ENCODE results near the gene WBP1. TPM values are rescaled to one million over a fixed set of nuclear protein-coding genes. Genes with fewer than 3 reads are reported as not detected.

WBP1 gene
- polyA plus RNA-seq, 2 of the 4 experiments (the other 2 are of a cell fraction): 59.0 to 62.6 TPM

- TF ChIP-seq RFX5 (IDR thresholded peaks at IDR 0.05): no peak
- TF ChIP-seq HOXB13 (CRISPR knock-in tag; IDR thresholded peaks at IDR 0.05; ENCODE audit: low read depth): no peak
- TF ChIP-seq RARB (CRISPR knock-in tag; IDR thresholded peaks at IDR 0.05): peak; percentile 16; the same call in 1 of the 2 replicates
- TF ChIP-seq HMGXB4 (CRISPR knock-in tag; IDR thresholded peaks at IDR 0.05; ENCODE audit: borderline replicate concordance): no peak
- TF ChIP-seq CHD2 (IDR thresholded peaks at IDR 0.05; ENCODE audit: low read length, partially characterized antibody): peak; percentile 20
- no peak for TF ChIP-seq EHMT2 (IDR thresholded peaks at IDR 0.05; ENCODE audit: low read depth)
- no peak for TF ChIP-seq JUNB (IDR thresholded peaks at IDR 0.05)
- TF ChIP-seq CTCF (IDR thresholded peaks at IDR 0.05): no peak
- TF ChIP-seq CEBPB (IDR thresholded peaks at IDR 0.05): no peak; a peak in 1 of 4 replicates
- TF ChIP-seq ZFP36 (IDR thresholded peaks at IDR 0.05; ENCODE audit: borderline replicate concordance, partially characterized antibody): no peak
- TF ChIP-seq KDM1A (IDR thresholded peaks at IDR 0.05; ENCODE audit: low read depth): no peak
- TF ChIP-seq ZC3H11A (IDR thresholded peaks at IDR 0.05): no peak; the same call in 1 of the 2 replicates
- no peak for TF ChIP-seq NPAS2 (CRISPR knock-in tag; IDR thresholded peaks at IDR 0.05; ENCODE audit: borderline replicate concordance)
- TF ChIP-seq HOXA7 (CRISPR knock-in tag; IDR thresholded peaks at IDR 0.05): no peak; the same call in 1 of the 2 replicates
- TF ChIP-seq RNF2 (IDR thresholded peaks at IDR 0.05; ENCODE audit: borderline replicate concordance, low read depth): no peak
- TF ChIP-seq EP300 (IDR thresholded peaks at IDR 0.05): no peak
- no peak for TF ChIP-seq MYC (IDR thresholded peaks at IDR 0.05; ENCODE audit: borderline replicate concordance, low read length)
- peak; percentile 92 for TF ChIP-seq POLR2AphosphoS2 (conservative IDR thresholded peaks at IDR 0.05; ENCODE audit: low read length)
- peak; percentile 88 to 100 for TF ChIP-seq JUN (IDR thresholded peaks at IDR 0.05)
- TF ChIP-seq KDM5A (IDR thresholded peaks at IDR 0.05): peak; percentile 92
- TF ChIP-seq SMC3 (IDR thresholded peaks at IDR 0.05): no peak
- TF ChIP-seq SREBF2 (IDR thresholded peaks at IDR 0.05): no peak
- TF ChIP-seq TP53 (CRISPR knock-in tag; IDR thresholded peaks at IDR 0.05): 0 out of 2 replicates have a peak, but pooled peaks have one; percentile 56
- TF ChIP-seq ZSCAN20 (CRISPR knock-in tag; IDR thresholded peaks at IDR 0.05): no peak
- no peak for TF ChIP-seq HOXB5 (CRISPR knock-in tag; IDR thresholded peaks at IDR 0.05)
- peak; percentile 93 for TF ChIP-seq PBX3 (IDR thresholded peaks at IDR 0.05)
- TF ChIP-seq HDAC2 (IDR thresholded peaks at IDR 0.05): 0 out of 2 replicates have a peak, but pooled peaks have one; percentile 71
- TF ChIP-seq ELK1 (IDR thresholded peaks at IDR 0.05; ENCODE audit: low read depth, low read length): no peak; the same call in 1 of the 2 replicates
- peak; percentile 44; the same call in 1 of the 2 replicates for TF ChIP-seq E2F6 (IDR thresholded peaks at IDR 0.05; ENCODE audit: borderline replicate concordance, low read depth)
- no peak for TF ChIP-seq ZNF302 (CRISPR knock-in tag; IDR thresholded peaks at IDR 0.05)
- TF ChIP-seq MAX (IDR thresholded peaks at IDR 0.05): peak; percentile 95
Measured at GRCh38 chr2:74472086-74472944, 14.1 kb downstream of the WBP1 start, which contains the start of gene MRPL53 (continued).
